ENCODE data around the gene GBX1. TPM values are rescaled to one million over a fixed set of nuclear protein-coding genes. Genes with fewer than 3 reads are reported as not detected.
A peak's percentile ranks its signal among the peaks of the same experiment; 100 is the strongest.

Gene GBX1
- polyA plus RNA-seq, 3 donors: 0.28 to 0.34 TPM; not detected in 1

GRCh38 chr7:151173386-151174245 lies 6.1 kb upstream of the GBX1 start:
- no peak for DNase-seq

DNA sequence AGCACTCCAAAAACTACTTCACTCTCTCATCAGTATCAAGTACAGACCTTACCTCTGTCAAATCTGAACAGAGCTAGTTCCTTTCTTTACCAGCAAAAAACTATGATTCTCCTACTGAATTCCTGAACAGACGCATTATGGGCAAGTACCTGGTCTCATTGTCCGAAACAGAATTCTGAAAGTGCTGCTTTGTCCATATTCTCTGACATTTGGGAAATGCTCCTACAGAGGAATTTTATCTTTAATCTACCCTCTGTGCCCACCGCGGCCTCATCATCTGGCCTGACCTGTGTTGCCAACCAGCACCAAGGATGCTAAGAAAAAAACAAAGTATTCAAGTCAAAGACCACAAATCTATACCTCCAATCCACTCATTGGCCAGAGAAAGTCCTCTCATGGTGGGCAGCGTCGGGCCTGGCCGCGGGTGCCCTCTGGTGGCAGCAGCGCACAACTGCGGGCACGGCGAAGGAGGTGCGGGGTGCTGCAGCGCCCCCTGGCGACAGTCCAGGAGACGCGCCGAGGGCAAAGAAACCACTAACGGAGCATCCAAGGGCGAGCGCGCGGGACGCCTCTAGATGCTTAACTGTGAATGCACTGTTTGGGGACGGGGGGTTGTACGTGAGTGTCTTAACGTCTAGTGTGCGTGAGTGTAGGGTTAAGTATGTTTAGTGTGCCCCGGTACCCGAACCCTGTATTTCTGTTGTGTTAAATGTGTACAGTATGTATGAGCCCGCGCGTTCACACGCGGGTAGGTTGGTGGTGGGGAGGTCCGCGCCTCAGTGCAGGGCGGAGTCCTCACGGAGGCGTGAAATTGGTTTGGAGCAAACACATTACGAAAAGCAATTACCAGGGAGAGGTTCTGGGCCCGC lies 5.0 kb upstream of the GBX1 start:
- DNase-seq: peak; percentile 58

GRCh38 chr7:151168787-151169162 lies 1.3 kb upstream of the GBX1 start:
- DNase-seq: no peak

GRCh38 chr7:151168003-151168786 lies 701 bp upstream of the GBX1 start:
- DNase-seq: no peak

GRCh38 chr7:151166629-151167196 lies 781 bp downstream of the GBX1 start:
- DNase-seq: no peak

DNA sequence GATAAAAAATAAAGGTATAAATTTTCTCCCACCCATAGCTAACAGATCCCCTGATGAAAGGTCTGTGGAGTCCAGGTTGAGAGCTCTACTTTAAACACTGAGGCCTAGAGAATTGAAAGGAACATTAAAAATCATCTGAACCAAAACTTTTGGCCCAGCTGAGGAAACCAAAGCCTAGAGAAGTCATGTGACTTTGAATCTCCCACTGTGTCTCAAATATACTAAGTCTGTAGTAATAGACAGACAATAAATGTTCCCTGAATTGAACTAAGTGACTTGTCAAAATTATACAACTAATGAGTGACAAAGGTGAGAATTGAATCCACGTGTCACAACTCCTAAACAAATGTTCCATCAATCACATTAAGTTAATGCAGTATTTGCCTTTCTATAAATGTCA lies 5.7 kb downstream of the GBX1 start:
- no peak for DNase-seq

GRCh38 chr7:151157645-151158329 lies 9.7 kb downstream of the GBX1 start:
- no peak for DNase-seq

DNA sequence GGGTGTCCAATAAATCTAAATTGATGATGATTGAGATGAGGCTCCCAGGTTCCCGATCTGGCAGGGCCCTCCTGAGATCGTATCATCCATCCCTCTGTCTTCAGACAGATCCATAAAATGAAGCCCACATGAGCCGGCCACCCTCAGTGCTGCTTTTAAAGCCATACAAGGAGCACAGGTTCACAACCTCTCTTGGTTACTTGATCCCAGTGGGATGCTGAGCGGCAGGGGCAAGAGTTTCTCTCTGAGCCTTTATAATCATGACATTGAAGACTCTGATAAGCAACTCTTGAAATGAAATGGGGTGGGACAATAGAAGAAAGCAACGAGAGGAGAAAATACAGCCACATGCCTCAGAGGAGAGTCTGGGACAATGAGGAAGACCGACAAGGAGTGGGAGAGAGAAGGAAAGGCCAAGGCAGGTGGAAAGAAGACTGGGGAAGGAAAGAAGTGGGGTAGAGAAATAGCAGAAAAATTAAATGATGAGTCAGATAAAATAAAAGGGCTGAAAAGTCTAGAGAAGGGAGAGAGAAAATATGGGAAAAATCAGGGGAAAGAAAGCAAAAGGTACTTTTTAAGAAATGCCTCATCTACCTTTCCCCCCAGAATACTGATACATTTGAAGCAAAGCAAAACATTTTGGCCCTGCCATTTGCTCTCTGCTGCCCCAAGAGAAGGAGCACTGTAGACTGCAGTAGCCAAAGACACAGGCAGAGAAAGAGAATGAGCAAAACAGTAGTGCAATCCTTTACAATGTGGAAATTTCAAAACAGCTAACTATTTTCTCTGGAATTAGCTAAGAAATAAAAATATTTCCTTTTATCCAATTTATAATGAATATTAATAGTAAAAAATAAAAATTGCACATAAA lies 14.6 kb downstream of the GBX1 start:
- DNase-seq: no peak

GRCh38 chr7:151150388-151150787 lies 17.1 kb downstream of the GBX1 start:
- no peak for DNase-seq

- no peak for DNase-seq
Measured at GRCh38 chr7:151148319-151149259, 18.9 kb downstream of the GBX1 start.

DNA sequence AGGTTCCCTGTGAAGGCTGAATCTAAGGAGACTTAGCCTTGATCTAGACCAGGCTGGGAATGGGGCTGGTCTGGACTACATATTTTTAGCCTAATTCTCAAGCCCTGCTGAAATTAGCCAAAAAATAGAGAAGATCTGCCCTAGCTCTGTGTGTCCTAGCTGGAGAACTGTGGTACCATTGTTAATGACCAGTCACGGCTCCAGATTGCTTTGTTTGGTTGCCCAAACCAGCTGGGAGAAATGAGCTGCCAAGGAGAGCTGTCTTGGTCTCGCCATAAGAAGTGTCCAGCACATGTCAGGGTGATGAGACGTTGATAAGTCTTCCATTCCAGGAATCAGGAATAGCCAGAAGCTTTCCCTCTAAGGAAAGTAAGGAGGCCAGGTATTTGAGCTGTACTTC lies 20.7 kb downstream of the GBX1 start:
- DNase-seq: no peak

GRCh38 chr7:151144387-151144786 lies 23.1 kb downstream of the GBX1 start:
- DNase-seq: no peak

DNA sequence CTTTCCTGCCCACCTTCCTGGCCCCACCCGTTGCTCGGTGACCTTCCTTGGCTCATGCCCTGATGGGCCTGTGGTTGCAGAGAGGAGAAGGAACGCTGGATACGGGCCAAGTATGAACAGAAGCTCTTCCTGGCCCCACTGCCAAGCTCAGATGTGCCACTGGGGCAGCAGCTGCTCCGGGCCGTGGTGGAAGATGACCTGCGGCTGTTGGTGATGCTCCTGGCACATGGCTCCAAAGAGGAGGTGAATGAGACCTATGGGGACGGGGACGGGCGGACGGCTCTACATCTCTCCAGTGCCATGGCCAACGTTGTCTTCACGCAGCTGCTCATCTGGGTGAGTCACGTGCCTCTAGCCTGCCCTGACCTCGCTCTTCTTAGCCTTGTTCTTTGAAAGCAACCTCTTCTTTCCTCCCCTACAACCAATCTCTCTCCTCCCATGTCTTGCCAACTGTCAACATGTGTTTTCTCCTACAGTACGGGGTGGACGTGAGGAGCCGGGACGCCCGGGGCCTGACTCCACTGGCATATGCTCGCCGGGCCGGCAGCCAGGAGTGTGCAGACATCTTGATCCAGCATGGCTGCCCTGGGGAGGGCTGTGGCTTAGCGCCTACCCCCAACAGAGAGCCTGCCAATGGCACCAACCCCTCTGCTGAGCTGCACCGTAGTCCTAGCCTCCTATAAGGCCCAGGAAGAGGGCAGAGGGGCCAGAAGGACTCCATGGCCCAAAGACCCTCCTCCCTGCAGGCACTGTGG lies 24.1 kb downstream of the GBX1 start:
- no peak for DNase-seq

DNA sequence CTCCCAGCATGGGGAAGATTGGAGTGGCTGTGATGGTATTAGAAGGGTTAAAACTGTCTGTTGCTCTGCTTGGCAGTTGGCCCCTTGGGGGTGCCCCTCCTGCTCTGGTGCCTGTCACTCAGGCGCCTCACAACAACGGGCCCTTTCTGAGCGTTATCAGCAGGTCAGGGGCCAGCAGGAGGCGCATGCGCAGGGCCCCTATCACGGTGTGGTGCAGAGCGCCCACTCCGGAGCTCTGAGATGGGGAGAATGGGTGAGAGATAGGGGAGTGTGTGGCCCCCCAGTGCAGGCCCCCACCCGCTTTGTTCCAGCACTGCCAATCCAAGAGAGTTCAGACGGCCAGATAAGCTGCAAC lies 24.8 kb downstream of the GBX1 start:
- DNase-seq: no peak

DNA sequence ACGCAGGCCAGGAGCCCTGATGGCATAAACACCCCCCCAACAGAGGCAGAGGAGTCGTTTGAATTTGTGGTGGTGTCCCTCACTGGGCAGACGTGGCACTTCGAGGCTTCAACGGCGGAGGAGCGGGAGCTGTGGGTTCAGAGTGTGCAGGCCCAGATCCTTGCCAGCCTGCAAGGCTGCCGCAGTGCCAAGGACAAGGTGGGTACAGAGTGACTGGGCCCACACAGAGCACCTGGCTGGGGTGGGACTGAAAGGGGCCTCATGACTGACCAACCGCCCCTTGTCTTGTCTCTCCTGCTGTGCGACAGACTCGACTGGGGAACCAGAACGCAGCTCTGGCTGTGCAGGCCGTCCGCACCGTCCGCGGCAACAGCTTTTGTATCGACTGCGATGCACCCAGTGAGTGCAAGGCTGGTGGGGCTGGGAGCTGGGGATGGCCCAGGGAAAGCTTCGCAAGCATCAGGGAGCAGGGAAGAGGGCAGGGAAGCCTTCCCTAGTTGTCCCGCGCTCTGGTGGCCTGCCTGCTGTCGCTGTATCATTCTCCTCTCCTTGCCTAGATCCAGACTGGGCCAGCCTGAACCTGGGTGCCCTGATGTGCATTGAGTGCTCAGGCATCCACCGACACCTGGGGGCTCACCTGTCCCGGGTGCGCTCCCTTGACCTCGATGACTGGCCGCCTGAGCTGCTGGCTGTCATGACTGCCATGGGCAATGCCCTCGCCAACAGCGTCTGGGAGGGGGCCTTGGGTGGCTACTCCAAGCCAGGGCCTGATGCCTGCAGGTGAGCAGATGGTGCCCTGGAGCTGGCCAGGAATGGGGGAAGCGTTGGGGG lies 25.4 kb downstream of the GBX1 start:
- DNase-seq: no peak

DNA sequence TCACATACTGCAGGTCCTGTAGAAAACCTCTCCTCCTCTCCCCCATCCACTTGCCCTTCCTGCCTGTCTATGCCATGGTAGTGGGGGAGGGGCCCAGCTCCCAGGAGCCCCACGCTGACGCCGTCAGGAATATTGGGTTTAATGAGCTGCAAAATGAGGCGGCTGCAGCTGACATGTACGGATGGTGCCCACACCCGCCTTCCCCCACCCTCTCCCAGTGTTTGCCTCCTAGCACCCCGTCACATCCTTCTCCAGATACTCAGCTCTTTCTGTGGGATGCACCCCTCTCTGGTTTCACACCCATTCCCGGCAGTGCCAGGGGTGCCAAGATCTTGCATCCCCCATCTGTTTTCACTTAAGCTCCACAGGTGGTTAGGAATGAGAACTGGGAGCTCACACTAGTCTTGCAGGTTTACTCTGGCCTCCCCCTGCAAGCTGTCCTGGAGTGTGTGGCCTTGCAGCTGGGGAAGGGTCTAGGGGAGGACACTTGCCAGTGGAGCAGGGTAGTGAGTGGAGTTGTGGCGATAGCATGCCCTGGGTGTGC lies 26.1 kb downstream of the GBX1 start:
- DNase-seq: no peak

DNA sequence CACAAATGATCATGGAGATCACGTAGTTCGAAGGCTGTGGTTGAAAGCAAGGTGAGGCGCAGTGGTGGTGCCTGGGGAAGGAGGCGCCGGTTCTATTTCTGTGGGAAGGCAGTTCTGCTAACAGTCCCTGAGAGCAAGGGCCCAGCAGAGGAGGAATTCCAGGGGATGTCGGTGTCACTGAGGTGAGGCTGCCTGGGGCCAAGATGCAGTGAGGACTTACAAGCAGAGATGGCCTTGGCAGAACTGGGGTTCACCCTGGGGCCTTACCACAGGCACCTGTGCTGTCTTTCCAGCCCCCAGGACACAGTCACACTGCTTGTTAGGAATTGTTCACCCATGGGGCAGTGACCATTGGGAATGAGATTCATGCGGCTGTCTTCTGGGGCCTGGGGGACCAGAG lies 26.7 kb downstream of the GBX1 start:
- DNase-seq: no peak
